Testis (tissue), 2 donors: ENCODE data around the gene BORA.

Experiments
- CTCF ChIP-seq, 3 experiments: fragments of 450-650 bp in 2 of 3; fragments of 200-600 bp in 1 of 3; sonication (generic) in 1 of 3; IDR thresholded peaks; one replicate each; pipeline ENCODE4 v1.5.1; 2016 to 2019; ENCODE audit warnings: antibody characterized with exemption in 3 of 3, mild to moderate bottlenecking in 2 of 3, moderate library complexity in 1 of 3
- POLR2A ChIP-seq: fragments of 450-650 bp; IDR thresholded peaks from one replicate; pipeline ENCODE4 v1.6.1; 2017; ENCODE audit warnings: antibody characterized with exemption, mild to moderate bottlenecking, moderate library complexity

GRCh38 chr13:72788831-72789230 lies 61.1 kb downstream of the BORA start:
- no peak for TF ChIP-seq CTCF (IDR thresholded peaks at IDR 0.05)
- no peak for TF ChIP-seq POLR2A
